HG03103 (cell line): ENCODE measurements around the gene PRMT1.
"Not testable (repeated sequence)": the region's sequence is repeated elsewhere in the genome, so short reads cannot be mapped to it uniquely, and the experiment has no call there.

Experiments used
- ATAC-seq: cut with Tn5 transposase; IDR thresholded peaks from one replicate; pipeline ENCODE4 v1.9.1; 2021; ENCODE audit warnings: low read depth; ENCODE audit not compliant: unreplicated experiment

The PRMT1 gene

DNA sequence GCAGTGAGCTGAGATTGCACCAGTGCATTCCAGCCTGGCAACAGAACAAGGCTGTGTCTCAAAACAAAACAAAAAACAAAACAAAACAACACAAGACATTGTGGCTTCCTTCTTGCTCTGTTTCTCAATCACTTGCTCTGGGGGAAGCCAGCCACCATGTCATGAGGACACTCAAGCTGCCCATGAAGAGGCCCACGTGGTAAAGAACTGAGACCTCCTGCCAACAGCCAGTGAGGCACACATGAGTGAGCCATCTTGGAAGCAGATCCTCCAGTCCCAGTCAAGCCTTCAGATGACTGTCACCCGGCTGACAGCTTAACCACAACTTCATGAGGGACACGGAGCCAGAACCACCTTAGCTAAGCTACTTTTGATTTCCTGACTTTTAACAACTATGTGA, 39.1 kb downstream of the PRMT1 start:
- no peak for ATAC-seq

DNA sequence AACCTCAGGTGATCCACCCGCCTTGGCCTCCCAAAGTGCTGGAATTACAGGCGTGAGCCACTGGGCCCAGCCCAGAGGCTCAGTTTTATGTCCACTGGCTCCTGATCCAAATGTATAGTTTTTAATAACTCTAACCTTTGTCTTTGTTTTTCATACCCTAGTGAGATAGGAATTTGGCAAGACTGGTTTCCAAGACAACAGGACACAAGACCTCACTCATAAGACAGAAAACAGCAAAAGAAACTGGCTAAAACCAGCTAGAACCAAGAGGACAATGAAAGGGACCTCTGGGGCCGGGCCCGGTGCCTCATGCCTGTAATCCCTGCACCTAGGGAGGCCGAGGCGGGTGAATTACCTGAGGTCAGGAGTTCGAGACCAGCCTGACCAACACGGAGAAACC, 41.4 kb downstream of the PRMT1 start:
- ATAC-seq = no peak

DNA sequence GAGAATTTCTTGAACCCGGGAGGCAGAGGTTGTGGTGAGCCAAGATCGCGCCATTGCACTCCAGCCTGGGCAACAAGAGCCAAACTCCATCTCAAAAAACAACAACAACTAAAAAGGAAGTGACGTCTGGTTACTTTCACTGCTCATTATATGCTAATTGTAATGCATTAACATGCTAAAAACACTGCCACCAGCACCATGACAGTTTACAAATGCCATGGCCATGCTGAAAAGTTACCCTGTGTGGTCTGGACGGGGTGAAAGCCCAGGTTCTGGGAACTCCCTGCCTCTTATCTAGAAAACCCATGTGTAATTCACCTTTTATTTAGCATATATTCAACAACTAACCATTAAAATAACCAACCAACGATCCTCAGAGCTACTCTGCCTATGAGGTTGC, 41.9 kb downstream of the PRMT1 start:
- no peak for ATAC-seq

DNA sequence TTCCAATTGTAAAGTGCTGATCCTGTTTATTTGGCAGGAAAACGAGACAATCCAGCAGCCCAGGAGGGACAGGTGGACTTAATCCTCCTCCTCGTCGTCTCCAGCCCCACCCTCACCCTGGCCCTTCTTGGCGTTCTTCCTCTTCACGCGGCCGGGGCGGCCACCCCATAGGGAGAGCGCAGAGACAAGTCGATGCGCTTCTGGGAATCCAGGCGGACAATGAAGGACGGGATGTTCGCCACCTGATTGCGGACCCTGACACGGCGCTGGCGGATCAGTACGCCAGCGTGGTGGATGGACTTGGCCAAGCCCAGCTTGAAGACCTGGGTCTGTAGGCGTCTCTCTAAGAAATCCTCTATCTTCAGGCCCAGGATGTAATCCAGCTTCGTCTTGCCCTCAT, 42.3 kb downstream of the PRMT1 start:
- not testable (repeated sequence) for ATAC-seq

DNA sequence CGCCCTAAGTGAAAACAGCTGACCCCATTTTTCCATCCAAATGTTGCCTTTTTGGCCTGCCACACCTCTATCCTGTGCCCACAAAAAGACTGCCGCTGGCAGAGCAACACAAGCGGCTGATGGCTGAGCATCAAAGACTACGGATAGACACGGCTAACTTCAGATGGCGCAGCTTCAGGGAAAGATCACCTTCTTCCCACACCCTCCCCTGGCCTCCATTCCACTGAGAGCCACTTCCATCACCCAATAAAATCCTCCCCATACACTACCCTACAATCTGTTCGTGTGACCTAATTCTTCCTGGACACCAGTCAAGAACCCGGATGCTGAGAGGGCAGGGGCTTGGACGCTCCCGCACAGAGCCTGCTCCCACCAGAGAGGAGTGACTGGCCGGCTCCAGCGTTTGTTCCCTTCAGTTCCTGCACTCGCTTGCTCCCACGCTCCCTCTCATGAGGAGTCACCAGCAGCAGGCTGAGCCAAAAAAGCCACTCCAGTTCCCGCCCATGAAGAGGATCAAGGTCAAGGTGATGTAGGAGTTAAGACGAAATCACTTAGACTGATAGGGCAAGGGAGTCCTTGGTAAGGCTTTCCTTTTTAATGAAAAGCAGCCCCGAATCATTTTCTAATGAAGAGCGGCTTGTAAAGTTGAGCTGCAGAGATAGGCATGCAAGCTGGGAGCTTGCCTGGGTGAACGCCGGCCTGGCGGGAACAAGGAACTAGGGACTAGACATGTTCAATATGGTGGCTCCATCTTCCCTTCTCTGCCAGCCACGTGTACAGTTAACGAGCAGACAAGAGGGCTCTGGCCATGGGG, 50.4 kb downstream of the PRMT1 start:
- no peak for ATAC-seq

DNA sequence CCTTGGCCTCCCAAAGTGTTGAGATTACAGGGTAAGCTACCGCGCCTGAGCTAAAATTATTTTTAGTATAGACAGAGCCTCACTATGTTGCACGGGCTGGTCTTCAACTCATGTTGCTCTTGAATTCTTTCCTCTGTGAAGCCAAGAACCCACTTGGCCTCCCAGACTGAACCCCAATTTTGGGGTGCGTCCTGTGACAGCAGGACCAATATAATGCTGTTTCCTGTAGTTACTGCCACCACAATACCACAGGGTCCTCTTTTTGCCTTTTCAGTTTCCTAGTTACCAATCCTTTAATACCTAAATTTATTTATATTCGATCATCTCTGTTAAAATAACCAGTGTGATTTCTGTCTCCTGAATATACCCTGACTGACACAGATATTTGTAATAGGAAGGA, 53.1 kb downstream of the PRMT1 start:
- no peak for ATAC-seq
